GM21390 (cell line): ENCODE measurements around the gene TBX4.
"Not testable (repeated sequence)": the region's sequence is repeated elsewhere in the genome, so short reads cannot be mapped to it uniquely, and the experiment has no call there.

ENCODE experiments used
- ATAC-seq: cut with Tn5 transposase; IDR thresholded peaks from one replicate; pipeline ENCODE4 v1.9.1; 2021; ENCODE audit not compliant: unreplicated experiment

The TBX4 gene

GRCh38 chr17:61496174-61496956 is 44.1 kb downstream of the TBX4 start:
- no peak for ATAC-seq

GRCh38 chr17:61496957-61497653 is 44.9 kb downstream of the TBX4 start:
- ATAC-seq, result no peak

GRCh38 chr17:61498042-61498994 is 46.1 kb downstream of the TBX4 start:
- ATAC-seq, result no peak

GRCh38 chr17:61499632-61500031 is 47.4 kb downstream of the TBX4 start:
- no peak for ATAC-seq

- no peak for ATAC-seq
Observed at GRCh38 chr17:61500287-61500686, 48.1 kb downstream of the TBX4 start.

GRCh38 chr17:61502292-61502691 is 50.1 kb downstream of the TBX4 start:
- ATAC-seq, result no peak

- ATAC-seq, result no peak
Observed at GRCh38 chr17:61503961-61504360, 51.7 kb downstream of the TBX4 start.

- ATAC-seq, result no peak
Observed at GRCh38 chr17:61504697-61505096, 52.5 kb downstream of the TBX4 start.

- ATAC-seq, result no peak
Observed at GRCh38 chr17:61505846-61506627, 53.8 kb downstream of the TBX4 start.

- ATAC-seq, result no peak
Observed at GRCh38 chr17:61507383-61508066, 55.3 kb downstream of the TBX4 start.

GRCh38 chr17:61508912-61509311 is 56.7 kb downstream of the TBX4 start:
- no peak for ATAC-seq

GRCh38 chr17:61509454-61509853 is 57.2 kb downstream of the TBX4 start:
- ATAC-seq, result not testable (repeated sequence)

GRCh38 chr17:61510237-61510636 is 58.0 kb downstream of the TBX4 start:
- no peak for ATAC-seq

- no peak for ATAC-seq
Observed at GRCh38 chr17:61510991-61511390, 58.8 kb downstream of the TBX4 start.

- ATAC-seq, result no peak
Observed at GRCh38 chr17:61511480-61512182, 59.4 kb downstream of the TBX4 start.

- ATAC-seq, result no peak
Observed at GRCh38 chr17:61514491-61514890, 62.3 kb downstream of the TBX4 start.

GRCh38 chr17:61517265-61517664 is 65.0 kb downstream of the TBX4 start:
- ATAC-seq, result no peak

GRCh38 chr17:61517843-61518606 is 65.8 kb downstream of the TBX4 start:
- ATAC-seq, result no peak

- no peak for ATAC-seq
Observed at GRCh38 chr17:61519139-61519538, 66.9 kb downstream of the TBX4 start.
